ENCODE measurements around the gene ATP5F1E. TPM values are rescaled to one million over a fixed set of nuclear protein-coding genes. Genes with fewer than 3 reads are reported as not detected.

The ATP5F1E gene
- total RNA-seq: 26.9 and 33.8 TPM in 2 replicates

DNA sequence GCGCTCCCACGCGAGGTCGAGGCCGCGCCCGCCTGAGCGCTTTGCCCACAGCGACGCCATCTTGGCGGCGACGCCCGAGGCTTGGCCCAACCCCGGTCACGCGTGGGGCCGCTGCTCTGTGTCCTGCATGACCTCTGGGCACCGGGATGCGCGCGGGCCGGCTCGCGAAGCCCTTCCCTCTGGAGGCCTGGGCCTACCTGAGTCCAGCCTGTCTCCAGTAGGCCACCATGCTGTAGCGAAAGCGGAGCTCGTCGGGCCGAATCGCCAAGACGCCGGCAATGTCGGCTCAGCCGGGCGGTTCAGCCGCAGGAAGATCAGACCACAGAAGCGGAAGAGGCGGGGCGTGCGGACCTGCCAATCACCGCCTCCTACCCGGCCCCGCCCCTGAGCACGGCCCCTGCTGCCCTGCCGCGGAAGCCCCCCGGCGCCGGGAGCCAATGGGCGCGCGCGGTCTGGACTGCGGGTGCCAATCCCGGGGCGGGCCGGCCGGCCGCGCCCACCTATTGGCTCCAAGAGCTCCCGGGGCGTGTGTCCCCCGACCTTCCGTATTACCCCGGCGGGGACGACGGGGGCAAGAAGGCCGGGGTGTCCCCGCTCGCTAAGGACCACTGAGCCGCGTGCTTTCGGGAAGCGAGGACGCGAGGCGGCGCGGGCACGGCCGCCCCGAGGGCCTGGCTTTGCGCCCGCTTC lies at the start of gene ATP5F1E:
Gene ATP5F1E, minus strand, starts transcription at position 313 of the 690 bp plus-strand sequence. Its CDS starts 84 bp downstream, at position 229.
- H3K4me3 ChIP-seq (ENCODE audit: low read depth, low read length): peak within 1 kb of the TSS; percentile 97
- no peaks in the 10 kb centered on the region for H3K27me3 ChIP-seq (ENCODE audit: control insufficient read depth, insufficient read depth, low read length)
- TF ChIP-seq, protein P1, sequence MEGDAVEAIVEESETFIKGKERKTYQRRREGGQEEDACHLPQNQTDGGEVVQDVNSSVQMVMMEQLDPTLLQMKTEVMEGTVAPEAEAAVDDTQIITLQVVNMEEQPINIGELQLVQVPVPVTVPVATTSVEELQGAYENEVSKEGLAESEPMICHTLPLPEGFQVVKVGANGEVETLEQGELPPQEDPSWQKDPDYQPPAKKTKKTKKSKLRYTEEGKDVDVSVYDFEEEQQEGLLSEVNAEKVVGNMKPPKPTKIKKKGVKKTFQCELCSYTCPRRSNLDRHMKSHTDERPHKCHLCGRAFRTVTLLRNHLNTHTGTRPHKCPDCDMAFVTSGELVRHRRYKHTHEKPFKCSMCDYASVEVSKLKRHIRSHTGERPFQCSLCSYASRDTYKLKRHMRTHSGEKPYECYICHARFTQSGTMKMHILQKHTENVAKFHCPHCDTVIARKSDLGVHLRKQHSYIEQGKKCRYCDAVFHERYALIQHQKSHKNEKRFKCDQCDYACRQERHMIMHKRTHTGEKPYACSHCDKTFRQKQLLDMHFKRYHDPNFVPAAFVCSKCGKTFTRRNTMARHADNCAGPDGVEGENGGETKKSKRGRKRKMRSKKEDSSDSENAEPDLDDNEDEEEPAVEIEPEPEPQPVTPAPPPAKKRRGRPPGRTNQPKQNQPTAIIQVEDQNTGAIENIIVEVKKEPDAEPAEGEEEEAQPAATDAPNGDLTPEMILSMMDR (IDR thresholded peaks at IDR 0.05; ENCODE audit: insufficient read depth, low read length, poor library complexity, severe bottlenecking): no peak
- no peaks in the 10 kb centered on the region for H3K36me3 ChIP-seq (ENCODE audit: control insufficient read depth, insufficient read depth, low read length)
- DNase-seq (ENCODE audit: low read depth): peak; percentile 69

DNA sequence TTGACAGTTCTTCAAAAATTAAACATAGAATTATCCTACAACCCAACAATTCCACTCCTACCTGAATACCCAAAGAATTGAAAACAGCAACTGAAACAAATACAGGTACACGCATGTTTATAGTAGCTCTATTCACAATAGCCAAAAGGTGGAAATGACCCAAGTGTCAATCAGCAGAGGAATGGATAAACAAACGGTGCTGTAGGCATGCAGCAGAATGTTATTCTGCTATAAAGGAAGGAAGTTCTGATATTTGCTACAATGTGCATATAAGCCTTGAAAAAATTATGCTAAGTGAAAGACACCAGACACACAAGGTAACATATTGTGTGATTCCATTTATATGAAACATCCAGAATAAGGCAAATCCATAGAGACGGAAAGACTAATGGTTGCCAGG lies 48.9 kb upstream of the ATP5F1E start:
- TF ChIP-seq, protein P1 (IDR thresholded peaks at IDR 0.05; ENCODE audit: insufficient read depth, low read length, poor library complexity, severe bottlenecking): no peak
- Histone ChIP-seq H3K4me3 (ENCODE audit: low read depth, low read length) (no peak overlapping the region), H3K27me3 (ENCODE audit: control insufficient read depth, insufficient read depth, low read length) (no peaks in the 10 kb centered on the region), H3K36me3 (ENCODE audit: control insufficient read depth, insufficient read depth, low read length) (no peaks in the 10 kb centered on the region)
- no peak for DNase-seq (ENCODE audit: low read depth)

DNA sequence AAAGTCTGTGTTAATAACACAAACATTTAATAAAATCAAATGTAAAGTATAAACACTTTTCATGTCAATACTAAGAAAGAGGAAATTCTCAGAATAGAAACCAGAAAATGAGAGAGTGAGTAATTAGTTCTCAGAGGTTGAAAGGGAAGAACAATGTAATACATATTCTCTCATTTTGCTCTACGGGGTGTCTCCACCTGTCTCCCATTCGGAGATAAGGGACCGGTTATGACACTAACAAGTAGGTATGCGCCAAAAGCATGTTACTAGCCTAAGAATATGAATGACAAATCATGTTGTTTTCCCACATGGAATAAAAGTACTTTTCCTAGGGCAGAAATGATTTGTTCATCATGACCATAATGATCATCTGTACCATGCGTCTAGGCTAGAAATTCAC lies 46.1 kb upstream of the ATP5F1E start:
- TF ChIP-seq, protein P1 (IDR thresholded peaks at IDR 0.05; ENCODE audit: insufficient read depth, low read length, poor library complexity, severe bottlenecking): no peak
- H3K4me3 ChIP-seq (ENCODE audit: low read depth, low read length): no peak overlapping the region
- DNase-seq (ENCODE audit: low read depth): no peak
- no peaks in the 10 kb centered on the region for H3K27me3 ChIP-seq (ENCODE audit: control insufficient read depth, insufficient read depth, low read length)
- no peaks in the 10 kb centered on the region for H3K36me3 ChIP-seq (ENCODE audit: control insufficient read depth, insufficient read depth, low read length)

DNA sequence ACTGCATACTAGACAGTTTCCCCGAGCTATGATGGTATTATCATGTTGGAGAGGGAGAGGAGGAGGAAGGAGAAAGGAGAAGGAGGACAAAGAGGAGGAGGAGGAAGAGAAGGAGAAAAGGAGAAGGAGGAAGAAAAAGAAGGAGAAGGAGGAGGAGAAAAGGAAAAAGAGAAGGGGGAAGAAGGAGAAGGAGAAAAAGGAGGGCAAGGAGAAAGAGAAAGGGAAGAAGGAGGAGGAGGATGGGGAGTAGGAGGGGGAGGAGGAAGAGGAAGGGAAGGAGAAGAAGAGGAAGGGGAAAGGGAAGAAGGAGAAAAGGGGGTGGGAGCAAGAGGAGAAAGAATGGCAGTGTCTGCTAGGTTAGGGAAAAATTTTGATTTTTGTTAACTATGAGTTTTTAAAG lies 45.6 kb upstream of the ATP5F1E start:
- TF ChIP-seq, protein P1 (IDR thresholded peaks at IDR 0.05; ENCODE audit: insufficient read depth, low read length, poor library complexity, severe bottlenecking): no peak
- Histone ChIP-seq H3K4me3 (ENCODE audit: low read depth, low read length) (no peak overlapping the region), H3K27me3 (ENCODE audit: control insufficient read depth, insufficient read depth, low read length) (no peaks in the 10 kb centered on the region), H3K36me3 (ENCODE audit: control insufficient read depth, insufficient read depth, low read length) (no peaks in the 10 kb centered on the region)
- no peak for DNase-seq (ENCODE audit: low read depth)

DNA sequence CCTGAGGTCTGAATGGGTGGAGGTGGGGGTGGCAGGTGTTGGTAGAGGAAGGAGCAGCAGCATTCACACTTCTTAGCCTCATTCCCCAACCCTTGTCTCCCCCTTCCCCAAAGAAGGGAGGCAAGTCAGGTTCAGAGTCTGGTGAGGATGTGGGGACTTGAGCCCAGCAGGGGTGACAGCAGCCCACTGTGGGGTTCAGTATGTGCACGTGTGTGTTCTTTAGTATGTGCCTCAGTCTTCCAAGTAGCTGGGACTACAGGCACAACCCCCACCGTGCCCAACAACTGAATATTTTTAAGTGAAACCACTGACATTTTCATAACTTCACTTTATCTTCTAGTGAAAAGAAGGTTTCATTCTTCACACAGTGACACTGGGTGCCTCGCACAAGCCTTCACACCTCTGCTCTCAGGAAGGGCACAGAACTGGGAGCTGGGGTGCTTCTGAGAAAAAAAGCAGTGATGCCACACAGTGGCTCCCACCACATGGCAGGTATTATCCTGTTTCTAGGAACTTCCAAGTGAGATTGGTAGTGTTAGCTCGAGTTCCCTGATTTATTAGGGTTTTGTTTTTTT lies 43.9 kb upstream of the ATP5F1E start:
- Histone ChIP-seq H3K27me3 (ENCODE audit: control insufficient read depth, insufficient read depth, low read length) (no peaks in the 10 kb centered on the region), H3K36me3 (ENCODE audit: control insufficient read depth, insufficient read depth, low read length) (no peaks in the 10 kb centered on the region), H3K4me3 (ENCODE audit: low read depth, low read length) (no peak overlapping the region)
- DNase-seq (ENCODE audit: low read depth): no peak
- TF ChIP-seq, protein P1 (IDR thresholded peaks at IDR 0.05; ENCODE audit: insufficient read depth, low read length, poor library complexity, severe bottlenecking): no peak
